Activated naive CD8-positive, alpha-beta T cell treated with anti-CD3 and anti-CD28 coated beads, Interleukin-2, amount 10 ng/mL, durations not matched to agents 7 days and 5 days (primary cell): ENCODE results near the gene ZNF391. TPM values are rescaled to one million over a fixed set of nuclear protein-coding genes. Genes with fewer than 3 reads are reported as not detected.
"Not testable (repeated sequence)": the region's sequence is repeated elsewhere in the genome, so short reads cannot be mapped to it uniquely, and the experiment has no call there.

Experiments used
- ATAC-seq: fragments of 150-1000 bp; cut with Tn5 transposase; one replicate; pipeline ENCODE4 v1.10.0; 2021; ENCODE audit warnings: low read depth, moderate library complexity
- POLR2A ChIA-PET: fragments of 350-600 bp; sonication (Branson Sonifier 250); formaldehyde crosslinking; loops from one replicate; lab custom pipeline; 2021; ENCODE audit warnings: antibody characterized with exemption; lab: Charles Lee
- DNase-seq: peaks from one replicate; pipeline ENCODE4 v3.0.0; 2021
- H3K27ac Mint-ChIP-seq: one replicate; pipeline ENCODE4 v1.8.0; 2022; ENCODE audit warnings: mild to moderate bottlenecking, mixed read lengths
- H3K27me3 Mint-ChIP-seq: one replicate; pipeline ENCODE4 v1.8.0; 2022; ENCODE audit warnings: mild to moderate bottlenecking, moderate library complexity, mixed read lengths
- H3K36me3 Mint-ChIP-seq: one replicate; pipeline ENCODE4 v1.8.0; 2021; ENCODE audit warnings: mild to moderate bottlenecking, mixed read lengths
- H3K4me1 Mint-ChIP-seq: one replicate; pipeline ENCODE4 v1.8.0; 2021; ENCODE audit warnings: mixed read lengths
- H3K4me3 Mint-ChIP-seq: one replicate; pipeline ENCODE4 v1.8.0; 2022; ENCODE audit warnings: mild to moderate bottlenecking, moderate library complexity, mixed read lengths
- H3K9me3 Mint-ChIP-seq: one replicate; pipeline ENCODE4 v1.8.0; 2021; ENCODE audit warnings: mixed read lengths
- total RNA-seq, 2 experiments: library from RNA; stranded (reverse); gene quantifications; one replicate each; pipeline ENCODE4 v1.2.3, GENCODE V29; 2021

The ZNF391 gene
- total RNA-seq, 2 experiments from 2014 or later, result 3.9 to 4.2 TPM

GRCh38 chr6:27394073-27394472 is 5.5 kb downstream of the ZNF391 start:
- DNase-seq, result no peak
- Mint-ChIP-seq H3K36me3 (peaks cover 37% of the 10 kb centered on the region), H3K27ac (no peak overlapping the region), H3K27me3 (no peaks in the 10 kb centered on the region), H3K9me3 (peaks cover 21% of the 10 kb centered on the region), H3K4me3 (no peak overlapping the region), H3K4me1 (peaks cover 3% of the 10 kb centered on the region)
- POLR2A ChIA-PET, result no interaction called here
- ATAC-seq, result no peak

- DNase-seq (no peak), ATAC-seq (no peak)
- POLR2A ChIA-PET, result no interaction called here
- Mint-ChIP-seq H3K9me3 (peaks cover 52% of the 10 kb centered on the region), H3K27ac (no peak overlapping the region), H3K36me3 (peaks cover 52% of the 10 kb centered on the region), H3K4me3 (no peak overlapping the region), H3K27me3 (no peaks in the 10 kb centered on the region), H3K4me1 (no peaks in the 10 kb centered on the region)
These were observed 12.5 kb downstream of the ZNF391 start for GRCh38 chr6:27400877-27401642.

- peaks cover 32% of the 10 kb centered on the region for H3K9me3 Mint-ChIP-seq
- H3K4me3 Mint-ChIP-seq, result no peak overlapping the region
- POLR2A ChIA-PET, result no interaction called here
- H3K36me3 Mint-ChIP-seq, result peaks cover 15% of the 10 kb centered on the region
- H3K27ac Mint-ChIP-seq, result no peak overlapping the region
- ATAC-seq (no peak), DNase-seq (no peak)
- H3K4me1 Mint-ChIP-seq, result no peaks in the 10 kb centered on the region
- no peaks in the 10 kb centered on the region for H3K27me3 Mint-ChIP-seq
These were observed 17.5 kb downstream of the ZNF391 start for GRCh38 chr6:27406085-27406484.

GRCh38 chr6:27407153-27407814 is 18.7 kb downstream of the ZNF391 start:
- Mint-ChIP-seq H3K27me3 (no peaks in the 10 kb centered on the region), H3K27ac (no peak overlapping the region), H3K9me3 (peaks cover 27% of the 10 kb centered on the region), H3K4me1 (no peaks in the 10 kb centered on the region), H3K4me3 (no peak overlapping the region), H3K36me3 (peaks cover 8% of the 10 kb centered on the region)
- POLR2A ChIA-PET, result no interaction called here
- ATAC-seq, result no peak
- no peak for DNase-seq

GRCh38 chr6:27414300-27414699 is 25.7 kb downstream of the ZNF391 start:
- Mint-ChIP-seq H3K36me3 (peaks cover 2% of the 10 kb centered on the region), H3K27me3 (no peaks in the 10 kb centered on the region), H3K4me1 (no peaks in the 10 kb centered on the region), H3K4me3 (no peak overlapping the region), H3K27ac (no peak overlapping the region), H3K9me3 (peaks cover 13% of the 10 kb centered on the region)
- DNase-seq (no peak), ATAC-seq (no peak)
- POLR2A ChIA-PET, result no interaction called here

GRCh38 chr6:27414996-27415395 is 26.4 kb downstream of the ZNF391 start:
- Mint-ChIP-seq H3K9me3 (peaks cover 13% of the 10 kb centered on the region), H3K36me3 (peaks cover 2% of the 10 kb centered on the region)
- POLR2A ChIA-PET, result no interaction called here

GRCh38 chr6:27415898-27416297 is 27.3 kb downstream of the ZNF391 start:
- H3K36me3 Mint-ChIP-seq, result peaks cover 2% of the 10 kb centered on the region
- H3K27ac Mint-ChIP-seq, result no peak overlapping the region
- no peak for ATAC-seq
- peaks cover 2% of the 10 kb centered on the region for H3K27me3 Mint-ChIP-seq
- POLR2A ChIA-PET, result no interaction called here
- peaks cover 11% of the 10 kb centered on the region for H3K9me3 Mint-ChIP-seq
- no peaks in the 10 kb centered on the region for H3K4me1 Mint-ChIP-seq
- H3K4me3 Mint-ChIP-seq, result no peak overlapping the region
- DNase-seq, result no peak

More at GRCh38 chr6:27414996-27415395, 26.4 kb downstream of the ZNF391 start:
- ATAC-seq (no peak), DNase-seq (no peak)
- Mint-ChIP-seq H3K4me3 (no peak overlapping the region), H3K27me3 (peaks cover 2% of the 10 kb centered on the region), H3K4me1 (no peaks in the 10 kb centered on the region), H3K27ac (no peak overlapping the region)

- POLR2A ChIA-PET, result no interaction called here
- no peaks in the 10 kb centered on the region for H3K36me3 Mint-ChIP-seq
- ATAC-seq, result no peak
- no peak overlapping the region for H3K27ac Mint-ChIP-seq
- H3K4me1 Mint-ChIP-seq, result no peaks in the 10 kb centered on the region
- no peak overlapping the region for H3K4me3 Mint-ChIP-seq
- H3K9me3 Mint-ChIP-seq, result peaks cover 12% of the 10 kb centered on the region
- H3K27me3 Mint-ChIP-seq, result peaks cover 5% of the 10 kb centered on the region
- no peak for DNase-seq
These were observed 30.8 kb downstream of the ZNF391 start for GRCh38 chr6:27419363-27419762.

GRCh38 chr6:27422651-27423332 is 34.2 kb downstream of the ZNF391 start:
- Mint-ChIP-seq H3K36me3 (no peaks in the 10 kb centered on the region), H3K4me3 (no peak overlapping the region), H3K9me3 (peaks cover 7% of the 10 kb centered on the region), H3K27ac (no peak overlapping the region), H3K4me1 (no peaks in the 10 kb centered on the region), H3K27me3 (peaks cover 5% of the 10 kb centered on the region)
- ATAC-seq (no peak), DNase-seq (no peak)
- POLR2A ChIA-PET, result no interaction called here

- DNase-seq, H3K9me3 Mint-ChIP-seq, POLR2A ChIA-PET, ATAC-seq, H3K27me3 Mint-ChIP-seq, H3K4me3 Mint-ChIP-seq, H3K4me1 Mint-ChIP-seq, H3K36me3 Mint-ChIP-seq, H3K27ac Mint-ChIP-seq: not testable (repeated sequence)
These were observed 36.3 kb downstream of the ZNF391 start for GRCh38 chr6:27424851-27425250.

GRCh38 chr6:27426045-27426620 is 37.6 kb downstream of the ZNF391 start:
- Mint-ChIP-seq H3K27me3 (peaks cover 3% of the 10 kb centered on the region), H3K4me3 (no peak overlapping the region), H3K9me3 (peaks cover 9% of the 10 kb centered on the region), H3K27ac (no peak overlapping the region), H3K4me1 (peaks cover 3% of the 10 kb centered on the region), H3K36me3 (no peaks in the 10 kb centered on the region)
- ATAC-seq (no peak), DNase-seq (no peak)
- POLR2A ChIA-PET, result no interaction called here

GRCh38 chr6:27428502-27428901 is 39.9 kb downstream of the ZNF391 start:
- DNase-seq, result no peak
- Mint-ChIP-seq H3K4me1 (peaks cover 3% of the 10 kb centered on the region), H3K9me3 (peaks cover 6% of the 10 kb centered on the region), H3K27me3 (no peaks in the 10 kb centered on the region), H3K27ac (no peak overlapping the region), H3K36me3 (peaks cover 2% of the 10 kb centered on the region), H3K4me3 (no peak overlapping the region)
- POLR2A ChIA-PET, result no interaction called here
- no peak for ATAC-seq

GRCh38 chr6:27428966-27429365 is 40.4 kb downstream of the ZNF391 start:
- no peak overlapping the region for H3K4me3 Mint-ChIP-seq
- DNase-seq, result no peak
- ATAC-seq, result no peak
- H3K4me1 Mint-ChIP-seq, result peaks cover 3% of the 10 kb centered on the region
- H3K9me3 Mint-ChIP-seq, result peaks cover 9% of the 10 kb centered on the region
- H3K36me3 Mint-ChIP-seq, result peaks cover 3% of the 10 kb centered on the region
- no peaks in the 10 kb centered on the region for H3K27me3 Mint-ChIP-seq
- no peak overlapping the region for H3K27ac Mint-ChIP-seq
- POLR2A ChIA-PET, result no interaction called here
